PC-3 (cell line): Measurements from ENCODE around the gene AGMAT. TPM values are rescaled to one million over a fixed set of nuclear protein-coding genes. Genes with fewer than 3 reads are reported as not detected.
A peak's percentile ranks its signal among the peaks of the same experiment; 100 is the strongest.

Experiments used
- ATAC-seq: fragments of 200-7000 bp; cut with Tn5 transposase; 2 replicates; pipeline ENCODE4 v1.9.1; 2020; ENCODE audit warnings: mild to moderate bottlenecking, moderate library complexity
- BruUV-seq: library from RNA; stranded (reverse); fragments of 400-500 nt; replicated peaks from 2 replicates; lab custom pipeline; 2021; lab: Mats Ljungman, UMichigan
- CTCF ChIA-PET: fragments of 300-600 bp; sonication (Branson Sonifier 250); formaldehyde crosslinking; loops from one replicate; lab custom pipeline; 2022; ENCODE audit warnings: antibody characterized with exemption; lab: Charles Lee
- POLR2A ChIA-PET: fragments of 300-600 bp; sonication (Branson Sonifier 250); formaldehyde crosslinking; loops from one replicate; lab custom pipeline; 2022; ENCODE audit warnings: antibody characterized with exemption; ENCODE audit not compliant: unreplicated experiment; lab: Charles Lee
- DNase-seq: peaks from one replicate; pipeline ENCODE4 v3.0.0-alpha.2; 2015
- H2AFZ ChIP-seq: fragments of 300-600 bp; sonication (generic); 2 replicates; pipeline ENCODE4 v1.6.0; 2016; ENCODE audit warnings: antibody characterized with exemption, low read length
- H3F3A ChIP-seq: fragments of 300-600 bp; sonication (generic); one replicate; pipeline ENCODE4 v1.6.0; 2017; ENCODE audit warnings: antibody characterized with exemption, low read length, control low read depth, mild to moderate bottlenecking; ENCODE audit not compliant: unreplicated experiment
- H3K27ac ChIP-seq: fragments of 300-600 bp; sonication (generic); 2 replicates; pipeline ENCODE4 v1.5.1; 2016; ENCODE audit warnings: mild to moderate bottlenecking, low read length
- H3K27me3 ChIP-seq: fragments of 300-600 bp; sonication (generic); 2 replicates; pipeline ENCODE4 v1.6.1; 2016; ENCODE audit warnings: low read length, mixed read lengths
- H3K36me3 ChIP-seq: fragments of 300-600 bp; sonication (generic); 2 replicates; pipeline ENCODE4 v1.6.1; 2016; ENCODE audit warnings: low read depth, mixed run types, low read length, mixed read lengths
- H3K4me1 ChIP-seq: fragments of 300-600 bp; sonication (generic); 2 replicates; pipeline ENCODE4 v1.5.1; 2016; ENCODE audit warnings: low read length; ENCODE audit not compliant: insufficient read depth
- H3K4me2 ChIP-seq: fragments of 300-600 bp; sonication (generic); 2 replicates; pipeline ENCODE4 v1.6.0; 2016; ENCODE audit warnings: low read length
- H3K4me3 ChIP-seq: fragments of 300-600 bp; sonication (generic); 2 replicates; pipeline ENCODE4 v1.5.1; 2016; ENCODE audit warnings: mild to moderate bottlenecking, low read length, mixed read lengths
- H3K79me2 ChIP-seq: fragments of 300-600 bp; sonication (generic); 2 replicates; pipeline ENCODE4 v1.6.1; 2017; ENCODE audit warnings: low read length, mixed read lengths
- H3K9ac ChIP-seq: fragments of 300-600 bp; sonication (generic); 2 replicates; pipeline ENCODE4 v1.6.0; 2016; ENCODE audit warnings: mild to moderate bottlenecking, low read length
- H3K9me2 ChIP-seq: fragments of 300-600 bp; sonication (generic); replicated peaks from 2 replicates; pipeline ENCODE4 v1.6.1; 2016; ENCODE audit warnings: mixed run types, low read length, mixed read lengths
- H3K9me3 ChIP-seq: fragments of 300-600 bp; sonication (generic); 2 replicates; pipeline ENCODE4 v1.6.1; 2016; ENCODE audit warnings: low read length, mixed read lengths
- H4K20me1 ChIP-seq: fragments of 300-600 bp; sonication (generic); 2 replicates; pipeline ENCODE4 v1.6.1; 2016; ENCODE audit warnings: low read length, mixed read lengths
- CTCF ChIP-seq: fragments of 300-600 bp; sonication (generic); conservative IDR thresholded peaks from 2 replicates; pipeline ENCODE4 v1.5.1; 2017; ENCODE audit warnings: antibody characterized with exemption, low read depth, mild to moderate bottlenecking, low read length
- EZH2 ChIP-seq: fragments of 300-600 bp; sonication (generic); IDR thresholded peaks from one replicate; pipeline ENCODE4 v1.6.1; 2017; ENCODE audit warnings: antibody characterized with exemption, mild to moderate bottlenecking, low read length; ENCODE audit not compliant: unreplicated experiment
- EZH2phosphoT487 ChIP-seq: fragments of 300-600 bp; sonication (generic); IDR thresholded peaks from 2 replicates; pipeline ENCODE4 v1.6.1; 2018; ENCODE audit warnings: mild to moderate bottlenecking, antibody characterized with exemption, low read length, borderline replicate concordance
- intact Hi-C: fragments of 100-400 bp; cut with micrococcal nuclease; formaldehyde crosslinking; loops from 2 replicates; pipeline ENCODE4 v1.9.0; 2023
- total RNA-seq: library from RNA; depleted of rRNA; stranded (reverse); fragments of >200 nt; gene quantifications from 2 replicates; pipeline ENCODE4 v1.2.3, GENCODE V29; 2014

Gene AGMAT
- total RNA-seq, 1 experiment from 2014 or later, result 8.2 TPM

- Histone ChIP-seq H3K27me3 (no peaks in the 10 kb centered on the region), H3K4me2 (no peak overlapping the region), H2AFZ (no peak overlapping the region), H3K4me1 (no peaks in the 10 kb centered on the region), H3K9me3 (no peaks in the 10 kb centered on the region), H3K4me3 (no peak overlapping the region), H3F3A (no peaks in the 10 kb centered on the region), H3K79me2 (no peaks in the 10 kb centered on the region), H3K36me3 (no peaks in the 10 kb centered on the region), H3K27ac (no peak overlapping the region), H3K9ac (no peak overlapping the region), H4K20me1 (no peaks in the 10 kb centered on the region), H3K9me2 (no peaks in the 10 kb centered on the region)
- no TSS peak for BruUV-seq
- TF ChIP-seq EZH2 (no peak), EZH2phosphoT487 (no peak), CTCF (no peak)
- DNase-seq (no peak), ATAC-seq (no peak)
- POLR2A ChIA-PET, result no interaction called here
- intact Hi-C loops, result no loop called here
- CTCF ChIA-PET, result no interaction called here
These were observed 5.2 kb downstream of the AGMAT start for GRCh38 chr1:15579683-15580047.

- Histone ChIP-seq H3K79me2 (no peaks in the 10 kb centered on the region), H3K4me2 (no peak overlapping the region), H3K9me3 (no peaks in the 10 kb centered on the region), H3F3A (no peaks in the 10 kb centered on the region), H4K20me1 (no peaks in the 10 kb centered on the region), H3K27ac (no peak overlapping the region), H3K9ac (no peak overlapping the region), H3K4me1 (no peaks in the 10 kb centered on the region), H3K9me2 (no peaks in the 10 kb centered on the region), H3K4me3 (no peak overlapping the region), H3K36me3 (no peaks in the 10 kb centered on the region), H2AFZ (no peak overlapping the region), H3K27me3 (no peaks in the 10 kb centered on the region)
- intact Hi-C loops, result no loop called here
- no TSS peak for BruUV-seq
- ChIA-PET POLR2A (no interaction called here), CTCF (no interaction called here)
- TF ChIP-seq EZH2, result no peak
- no peak for TF ChIP-seq CTCF
- TF ChIP-seq EZH2phosphoT487, result no peak
- DNase-seq (no peak), ATAC-seq (no peak)
These were observed 5.7 kb downstream of the AGMAT start for GRCh38 chr1:15578921-15579682.

- H4K20me1 ChIP-seq, result no peaks in the 10 kb centered on the region
- no TSS peak for BruUV-seq
- H3K4me2 ChIP-seq, result no peak overlapping the region
- no peaks in the 10 kb centered on the region for H3K36me3 ChIP-seq
- no peaks in the 10 kb centered on the region for H3K27me3 ChIP-seq
- no peaks in the 10 kb centered on the region for H3K9me3 ChIP-seq
- no peaks in the 10 kb centered on the region for H3K9me2 ChIP-seq
- DNase-seq (no peak), ATAC-seq (peak; percentile 43)
- no peak overlapping the region for H3K27ac ChIP-seq
- ChIA-PET POLR2A (no interaction called here), CTCF (no interaction called here)
- H3F3A ChIP-seq, result no peaks in the 10 kb centered on the region
- no peak overlapping the region for H2AFZ ChIP-seq
- TF ChIP-seq EZH2 (no peak), CTCF (no peak), EZH2phosphoT487 (no peak)
- intact Hi-C loops, result no loop called here
- H3K9ac ChIP-seq, result no peak overlapping the region
- H3K79me2 ChIP-seq, result no peaks in the 10 kb centered on the region
- H3K4me3 ChIP-seq, result no peak overlapping the region
- H3K4me1 ChIP-seq, result no peaks in the 10 kb centered on the region
These were observed 7.2 kb downstream of the AGMAT start for GRCh38 chr1:15577691-15578090.
